Skeletal muscle tissue (tissue), 4 donors: ENCODE results near the gene VAMP8. TPM values are rescaled to one million over a fixed set of nuclear protein-coding genes. Genes with fewer than 3 reads are reported as not detected.
"Not testable (repeated sequence)": the region's sequence is repeated elsewhere in the genome, so short reads cannot be mapped to it uniquely, and the experiment has no call there.

ENCODE experiments used
- H3K27ac ChIP-seq: one replicate; pipeline ENCODE4 v1.7.0; 2013; ENCODE audit warnings: mild to moderate bottlenecking, low read depth, low read length, inconsistent platforms
- H3K27me3 ChIP-seq, 3 donors: one replicate each; pipeline ENCODE4 v1.7.0; 2013; ENCODE audit warnings: low read length in 3 of 3; ENCODE audit not compliant: control insufficient read depth in 3 of 3, insufficient read depth in 3 of 3
- H3K36me3 ChIP-seq, 3 donors: one replicate each; pipeline ENCODE4 v1.7.0; 2013; ENCODE audit warnings: low read length in 3 of 3; ENCODE audit not compliant: control insufficient read depth in 3 of 3, insufficient read depth in 3 of 3
- H3K4me1 ChIP-seq, 3 donors: one replicate each; pipeline ENCODE4 v1.7.0; 2013; ENCODE audit warnings: low read length in 3 of 3, mild to moderate bottlenecking in 3 of 3; ENCODE audit not compliant: control insufficient read depth in 3 of 3, insufficient read depth in 3 of 3
- H3K4me3 ChIP-seq, 3 donors: one replicate each; pipeline ENCODE4 v1.7.0; 2013; ENCODE audit warnings: low read length in 3 of 3
- H3K9ac ChIP-seq, 3 donors: one replicate each; pipeline ENCODE4 v1.7.0; 2013; ENCODE audit warnings: low read length in 3 of 3, mild to moderate bottlenecking in 3 of 3, moderate library complexity in 2 of 3, low read depth in 1 of 3
- H3K9me3 ChIP-seq, 3 donors: one replicate each; pipeline ENCODE4 v1.7.0; 2013; ENCODE audit warnings: low read length in 3 of 3; ENCODE audit not compliant: control insufficient read depth in 3 of 3
- total RNA-seq: library from RNA; depleted of rRNA; stranded (reverse); fragments of >200 nt; gene quantifications from one replicate; pipeline ENCODE4 v1.2.3, GENCODE V29; 2014
- donor health status: Osteomylitis.

The VAMP8 gene
- total RNA-seq, 1 donor from 2014 or later, result 4.7 TPM

- Histone ChIP-seq H3K4me1 (peaks cover 42 to 69% (median 45%) of the 10 kb centered on the region in 3 donors), H3K9me3 (no peaks in the 10 kb centered on the region), H3K4me3 (peak within 1 kb of the TSS; percentile 89 to 94 (median 90))
Observed at GRCh38 chr2:85611705-85612587, 34.6 kb downstream of the VAMP8 start, which contains the start of gene C2orf68. TSS of gene C2orf68 (minus strand) at chr2:85612066. CDS start at chr2:85611984, 82 bp downstream.

GRCh38 chr2:85613717-85614515, 36.5 kb downstream of the VAMP8 start:
- Histone ChIP-seq H3K4me1 (peaks cover 30 to 58% (median 35%) of the 10 kb centered on the region in 3 donors), H3K4me3 (no peak overlapping the region), H3K27me3 (no peaks in the 10 kb centered on the region), H3K9ac (peak overlapping the region in 1 of 3 donors; percentile 40), H3K9me3 (no peaks in the 10 kb centered on the region), H3K27ac (peak overlapping the region; percentile 3), H3K36me3 (peaks cover 5 to 8% (median 6%) of the 10 kb centered on the region in 3 donors)

More at GRCh38 chr2:85611705-85612587, 34.6 kb downstream of the VAMP8 start, which contains the start of gene C2orf68:
- Histone ChIP-seq H3K36me3 (peaks cover 3 to 10% (median 10%) of the 10 kb centered on the region in 3 donors), H3K27me3 (no peaks in the 10 kb centered on the region), H3K27ac (peak within 1 kb of the TSS; percentile 85), H3K9ac (peak within 1 kb of the TSS; percentile 90 to 97 (median 90))

DNA sequence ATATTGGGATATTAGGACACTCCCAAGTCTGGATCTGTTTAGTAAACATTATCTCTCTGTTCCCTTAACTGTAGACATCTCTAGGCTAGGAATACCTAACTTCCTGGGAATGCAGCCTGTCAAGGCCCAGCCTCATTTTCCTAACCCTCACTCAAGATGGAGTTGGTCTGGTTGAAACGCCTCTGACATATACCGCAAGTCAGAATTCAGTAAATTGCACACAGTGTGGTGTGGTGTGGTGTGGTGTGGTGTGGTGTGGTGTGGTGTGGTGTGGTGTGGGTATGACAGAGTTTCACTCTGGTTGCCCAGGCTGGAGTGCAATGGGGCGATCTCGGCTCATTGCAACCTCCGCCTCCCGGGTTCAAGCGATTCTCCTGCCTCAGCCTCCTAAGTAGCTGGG, 37.4 kb downstream of the VAMP8 start:
- not testable (repeated sequence) for H3K27me3 ChIP-seq, H3K9me3 ChIP-seq, H3K4me3 ChIP-seq, H3K9ac ChIP-seq, H3K27ac ChIP-seq
- Histone ChIP-seq H3K4me1 (peaks cover 24 to 50% (median 27%) of the 10 kb centered on the region in 3 donors), H3K36me3 (peaks cover 7 to 12% (median 11%) of the 10 kb centered on the region in 3 donors)

DNA sequence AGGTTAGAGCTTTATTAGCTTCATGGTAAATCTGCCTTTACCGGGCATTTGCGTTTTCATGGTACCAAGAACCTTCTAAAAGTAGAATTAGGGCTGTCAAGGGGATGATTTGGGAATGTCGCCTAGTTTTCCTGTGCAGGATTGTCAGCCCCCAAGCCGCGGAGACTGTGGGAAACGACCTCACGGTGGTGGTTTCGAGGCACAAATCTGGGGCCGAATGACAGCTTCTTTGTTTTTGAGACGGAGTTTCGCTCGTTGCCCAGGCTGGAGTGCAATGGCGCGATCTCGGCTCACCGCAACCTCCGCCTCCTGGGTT, 38.0 kb downstream of the VAMP8 start:
- H3K27ac ChIP-seq, result peak overlapping the region; percentile 92
- peak overlapping the region in 1 of 3 donors; percentile 88 for H3K4me3 ChIP-seq
- peak overlapping the region in 1 of 3 donors; percentile 50 for H3K9ac ChIP-seq
- H3K36me3 ChIP-seq, result peaks cover 5 to 12% (median 10%) of the 10 kb centered on the region in 3 donors
- H3K9me3 ChIP-seq, result no peaks in the 10 kb centered on the region
- no peaks in the 10 kb centered on the region for H3K27me3 ChIP-seq
- H3K4me1 ChIP-seq, result peaks cover 19 to 45% (median 24%) of the 10 kb centered on the region in 3 donors

- peak overlapping the region in 2 of 3 donors; percentile 74 to 91 for H3K4me3 ChIP-seq
- peaks cover 11 to 28% (median 17%) of the 10 kb centered on the region in 3 donors for H3K4me1 ChIP-seq
- H3K27ac ChIP-seq, H3K27me3 ChIP-seq, H3K9me3 ChIP-seq: not testable (repeated sequence)
- peaks cover 18 to 23% (median 23%) of the 10 kb centered on the region in 3 donors for H3K36me3 ChIP-seq
- H3K9ac ChIP-seq, result peak overlapping the region; percentile 2 to 96 (median 14)
Observed at GRCh38 chr2:85617723-85618122, 40.3 kb downstream of the VAMP8 start.

- Histone ChIP-seq H3K27me3 (no peaks in the 10 kb centered on the region), H3K9me3 (no peaks in the 10 kb centered on the region), H3K9ac (no peak overlapping the region), H3K27ac (no peak overlapping the region), H3K36me3 (peaks cover 33 to 40% (median 35%) of the 10 kb centered on the region in 3 donors), H3K4me1 (peaks cover 11 to 28% (median 14%) of the 10 kb centered on the region in 3 donors), H3K4me3 (no peak overlapping the region)
Observed at GRCh38 chr2:85619617-85620016, 42.2 kb downstream of the VAMP8 start.

DNA sequence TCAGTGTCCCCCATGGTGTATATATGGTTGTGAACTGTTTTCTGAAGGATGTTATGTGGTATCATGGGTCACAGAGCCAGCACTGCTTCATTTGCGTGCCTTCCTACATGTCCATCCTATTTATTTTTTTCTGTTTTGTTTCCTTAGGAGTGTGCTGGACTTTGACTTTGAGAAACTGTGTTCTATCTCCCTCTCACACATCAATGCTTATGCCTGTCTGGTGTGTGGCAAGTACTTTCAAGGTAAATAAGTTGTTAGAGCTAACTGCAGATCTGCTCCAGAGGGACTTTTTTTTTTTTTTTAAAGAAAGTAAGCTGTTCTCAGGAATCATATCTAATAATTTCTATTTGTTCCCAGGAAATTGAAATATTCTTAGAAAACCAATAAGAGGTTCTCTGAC, 44.0 kb downstream of the VAMP8 start:
- no peak overlapping the region for H3K9ac ChIP-seq
- H3K36me3 ChIP-seq, result peaks cover 48 to 55% (median 50%) of the 10 kb centered on the region in 3 donors

GRCh38 chr2:85623991-85624390, 46.6 kb downstream of the VAMP8 start:
- no peaks in the 10 kb centered on the region for H3K9me3 ChIP-seq
- no peaks in the 10 kb centered on the region for H3K4me1 ChIP-seq
- H3K27ac ChIP-seq, result no peak overlapping the region
- no peaks in the 10 kb centered on the region for H3K27me3 ChIP-seq
- no peak overlapping the region for H3K4me3 ChIP-seq
- H3K9ac ChIP-seq, result no peak overlapping the region
- peaks cover 63 to 75% (median 65%) of the 10 kb centered on the region in 3 donors for H3K36me3 ChIP-seq

More for the DNA sequence above, 44.0 kb downstream of the VAMP8 start:
- Histone ChIP-seq H3K27ac (no peak overlapping the region), H3K4me1 (peaks cover 11 to 12% (median 11%) of the 10 kb centered on the region in 3 donors), H3K9me3 (no peaks in the 10 kb centered on the region), H3K27me3 (no peaks in the 10 kb centered on the region), H3K4me3 (no peak overlapping the region)

DNA sequence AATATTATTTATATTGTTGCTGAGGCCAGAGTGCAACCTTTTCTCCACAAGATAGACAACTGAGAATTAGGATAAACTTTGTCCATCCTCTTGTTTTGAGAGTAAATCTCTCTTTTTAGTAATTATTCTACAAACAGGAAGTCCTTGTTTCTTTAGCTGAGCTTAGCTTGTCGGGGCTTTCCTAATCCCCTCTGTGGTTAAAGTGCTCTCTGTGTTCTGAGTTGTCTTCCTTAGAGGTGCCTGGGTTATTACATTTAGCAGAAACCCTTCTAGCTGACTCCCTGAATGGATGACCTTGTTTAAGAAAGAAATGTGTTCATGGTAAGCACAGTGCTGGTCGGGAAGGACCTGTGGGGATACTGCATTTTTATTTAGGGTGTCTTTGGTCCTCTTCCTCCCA, 51.3 kb downstream of the VAMP8 start:
- no peak overlapping the region for H3K27ac ChIP-seq
- no peak overlapping the region for H3K9ac ChIP-seq
- peaks cover 69 to 79% (median 78%) of the 10 kb centered on the region in 3 donors for H3K36me3 ChIP-seq
- H3K9me3 ChIP-seq, result no peaks in the 10 kb centered on the region
- no peak overlapping the region for H3K4me3 ChIP-seq
- no peaks in the 10 kb centered on the region for H3K4me1 ChIP-seq
- H3K27me3 ChIP-seq, result no peaks in the 10 kb centered on the region
